GM10847 (cell line): ENCODE measurements around the gene PXN.

Source experiments
- POLR2A ChIP-seq: IDR thresholded peaks from 2 replicates; pipeline ENCODE4 v1.6.1; 2011; ENCODE audit not compliant: insufficient read length; ENCODE audit errors: extremely low read depth

PXN gene

DNA sequence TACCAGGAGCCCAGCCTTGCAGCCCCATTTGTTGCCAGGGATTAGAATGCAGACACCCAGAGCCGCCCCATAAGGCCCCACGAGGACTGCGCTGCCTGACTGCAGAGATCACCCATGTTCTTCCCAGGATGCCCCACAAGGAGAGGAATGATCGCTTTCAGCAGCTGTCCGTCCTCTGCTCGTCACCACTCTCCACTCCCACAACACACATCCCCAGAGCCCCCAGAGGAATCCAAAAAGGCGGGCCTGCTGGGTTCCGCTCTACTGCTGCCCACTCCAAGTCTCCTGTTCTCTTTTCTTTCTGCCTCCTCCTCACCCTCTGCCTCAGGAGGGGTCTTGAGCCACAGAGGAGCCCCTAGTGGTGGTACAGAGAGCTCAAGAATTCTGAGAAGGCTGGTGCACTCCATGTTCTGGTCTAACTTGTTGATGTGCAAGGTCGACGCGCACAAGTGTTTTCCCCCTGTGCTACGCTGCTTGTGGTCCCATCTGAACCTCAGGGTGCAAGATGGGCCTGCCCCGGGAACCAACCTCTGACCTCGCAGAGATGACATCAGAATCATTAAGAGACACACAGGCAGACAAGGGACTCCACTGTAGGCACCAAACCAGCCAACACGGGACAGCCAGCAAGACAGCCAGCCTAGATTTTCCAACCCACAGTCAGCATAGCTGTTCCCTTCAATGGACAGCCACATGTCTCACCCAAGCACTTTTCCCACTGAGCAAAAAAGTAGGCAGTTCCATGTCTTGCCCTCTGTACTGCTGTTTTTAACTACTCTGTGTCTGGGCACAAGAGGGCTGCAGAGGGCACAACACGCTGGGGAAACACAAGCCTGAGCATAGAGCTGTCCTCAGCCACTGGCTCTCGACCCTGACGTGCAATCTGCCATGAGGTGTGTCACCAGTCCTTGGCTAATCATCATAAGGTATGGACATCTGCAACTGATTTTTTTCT, 29.9 kb downstream of the PXN start:
- TF ChIP-seq POLR2A = no peak

DNA sequence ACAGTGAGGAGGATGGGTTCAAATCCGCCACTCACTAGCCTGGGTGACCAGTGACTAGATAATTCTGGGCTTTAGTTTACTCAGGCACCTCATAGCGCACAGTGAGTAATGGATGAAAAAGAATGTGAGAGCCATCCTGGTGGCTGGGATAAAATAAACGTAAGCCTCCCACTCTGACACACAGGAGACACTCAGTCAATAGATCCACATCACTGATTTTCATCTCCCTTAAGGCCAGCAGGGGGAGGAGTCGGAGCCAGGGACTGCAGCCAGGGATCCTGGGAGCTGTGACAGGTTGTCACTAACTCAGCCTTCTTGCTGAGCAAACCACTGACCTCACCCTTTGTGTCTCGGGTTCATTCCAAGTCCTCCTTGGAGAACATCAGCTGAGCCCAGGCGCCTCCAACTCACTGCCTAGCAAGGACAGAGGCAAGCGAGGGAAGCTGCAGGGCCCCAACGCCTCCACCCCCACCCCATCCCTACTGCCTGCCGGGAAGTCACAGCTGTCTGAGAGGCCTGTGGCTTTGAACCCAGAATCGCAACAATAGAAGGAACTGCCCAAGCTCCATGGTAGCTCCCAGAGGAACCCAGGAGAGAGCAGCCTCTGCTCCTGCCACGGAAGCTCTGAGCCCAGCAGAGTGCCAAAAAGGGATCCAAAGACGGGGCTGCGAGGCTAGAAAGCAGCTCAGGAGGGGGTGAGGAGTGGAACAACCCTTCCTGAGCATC, 30.7 kb downstream of the PXN start:
- TF ChIP-seq POLR2A = no peak

DNA sequence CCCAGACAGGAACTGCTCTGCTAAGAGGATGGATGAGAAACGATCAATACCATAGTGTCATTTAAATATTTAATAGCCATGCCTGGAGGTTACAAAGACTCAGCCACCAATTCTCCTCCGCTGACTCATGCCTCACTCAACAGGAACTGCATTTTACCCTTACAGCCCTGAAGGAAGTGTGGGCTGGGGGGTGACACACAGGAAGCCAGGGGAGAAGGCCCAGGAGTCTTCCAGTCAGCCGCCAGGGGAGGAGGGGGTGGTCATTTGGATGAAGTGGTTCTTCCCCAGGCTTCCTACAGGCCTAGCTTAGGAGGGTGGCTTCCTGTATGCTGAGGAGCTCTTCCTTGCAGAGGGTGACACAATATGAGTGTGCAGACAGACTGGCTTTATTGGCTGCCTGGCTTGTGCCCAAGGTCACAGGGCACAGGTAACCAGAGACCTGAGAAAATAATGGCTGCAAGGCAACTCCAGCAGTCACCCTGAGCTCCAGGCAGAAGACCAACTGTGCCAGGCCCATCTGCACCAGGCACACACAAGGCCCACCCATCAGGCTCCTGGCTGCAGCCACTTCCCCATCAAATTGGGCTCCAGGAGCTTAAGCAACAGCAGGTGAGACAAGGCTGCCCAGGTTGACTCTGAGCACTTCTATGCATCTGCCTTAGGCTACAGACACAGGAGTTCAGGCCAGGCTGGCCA, 34.1 kb downstream of the PXN start:
- TF ChIP-seq POLR2A = no peak

DNA sequence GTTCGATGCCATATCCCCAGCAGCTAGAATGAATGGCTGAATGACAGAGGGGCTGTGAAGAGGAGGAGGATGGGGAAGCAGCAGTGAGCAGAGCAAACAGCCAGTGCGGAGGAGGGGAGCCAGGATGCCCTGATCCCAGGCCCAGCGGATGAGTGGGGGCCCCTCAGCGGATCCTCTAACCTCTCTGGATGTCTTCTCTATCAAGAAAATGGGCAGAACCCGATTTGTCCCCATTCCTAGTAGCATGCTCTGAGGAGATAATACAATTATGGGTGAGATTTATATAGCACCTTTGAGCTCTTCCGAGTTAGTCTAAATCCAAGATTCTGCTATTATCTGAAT, 34.6 kb downstream of the PXN start:
- no peak for TF ChIP-seq POLR2A

DNA sequence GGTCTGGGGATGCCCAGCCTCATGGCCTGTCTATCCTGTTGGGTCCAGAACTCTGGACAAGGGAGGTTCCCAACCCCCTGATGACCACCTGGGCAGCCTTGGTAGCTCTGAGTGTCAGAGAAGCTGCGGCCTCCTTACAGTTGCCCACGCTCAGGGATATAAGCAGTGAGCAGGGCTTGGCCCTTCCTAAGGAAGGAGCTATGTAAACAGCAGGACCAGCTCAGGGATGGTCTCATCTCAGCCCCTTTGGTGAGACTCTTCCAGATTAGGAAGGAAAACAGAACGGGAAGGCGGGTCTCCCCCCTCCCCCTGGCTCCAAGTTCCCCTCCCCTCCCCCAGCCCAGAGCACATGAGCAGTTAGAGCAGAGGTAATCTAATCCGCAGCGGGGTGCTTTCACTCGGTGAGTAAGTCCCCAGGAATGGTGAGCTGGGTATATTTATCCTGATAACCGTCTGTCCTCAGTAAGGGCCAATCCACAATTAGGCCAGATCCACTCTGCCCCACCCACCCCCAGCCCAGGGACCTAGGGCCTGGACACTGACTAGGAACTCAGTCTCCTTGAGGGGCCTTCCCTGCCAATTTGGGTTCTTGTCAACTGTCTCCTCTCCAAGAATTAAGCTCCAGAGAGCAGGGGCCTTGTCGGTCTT, 35.1 kb downstream of the PXN start:
- no peak for TF ChIP-seq POLR2A

DNA sequence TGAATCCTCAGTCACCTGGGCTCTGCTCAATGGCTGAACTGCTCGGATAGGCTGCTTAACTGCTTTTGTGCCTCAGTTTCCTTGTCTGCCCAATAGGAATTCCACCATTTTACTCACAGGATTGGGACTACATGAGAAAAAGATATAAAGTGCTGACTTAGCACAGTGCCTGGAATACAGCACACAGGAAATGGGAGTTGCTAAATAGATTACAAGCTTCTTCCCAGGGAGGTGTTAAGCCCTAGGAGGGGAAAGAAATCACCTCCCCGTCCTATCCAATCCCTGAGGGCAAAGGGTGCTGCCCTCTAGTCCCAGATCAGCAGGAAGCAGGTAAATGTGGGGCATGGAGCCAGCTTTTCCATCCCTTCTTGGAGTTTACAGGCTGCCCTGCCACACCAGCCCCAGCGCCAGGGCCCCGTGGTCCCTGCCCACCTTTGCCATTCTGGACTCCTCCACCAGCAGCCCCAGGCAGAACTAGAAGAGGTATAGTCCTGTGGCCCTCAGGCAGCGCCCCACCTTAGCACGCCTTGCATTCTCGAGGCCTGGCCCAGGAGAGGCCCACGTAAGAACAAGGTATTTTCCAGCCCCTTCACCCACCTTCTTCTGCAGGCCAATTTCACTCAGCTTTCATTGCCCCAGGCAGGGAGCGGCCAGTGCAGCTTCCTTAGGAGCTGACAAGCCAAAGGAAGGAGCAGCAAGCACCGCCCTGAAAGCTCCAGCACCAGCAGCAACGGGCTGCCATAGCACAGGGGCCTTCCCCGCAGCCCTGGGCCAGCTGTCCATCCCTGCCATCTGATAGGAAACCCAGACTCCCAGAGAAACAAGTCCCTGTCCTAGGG, 35.8 kb downstream of the PXN start:
- no peak for TF ChIP-seq POLR2A

DNA sequence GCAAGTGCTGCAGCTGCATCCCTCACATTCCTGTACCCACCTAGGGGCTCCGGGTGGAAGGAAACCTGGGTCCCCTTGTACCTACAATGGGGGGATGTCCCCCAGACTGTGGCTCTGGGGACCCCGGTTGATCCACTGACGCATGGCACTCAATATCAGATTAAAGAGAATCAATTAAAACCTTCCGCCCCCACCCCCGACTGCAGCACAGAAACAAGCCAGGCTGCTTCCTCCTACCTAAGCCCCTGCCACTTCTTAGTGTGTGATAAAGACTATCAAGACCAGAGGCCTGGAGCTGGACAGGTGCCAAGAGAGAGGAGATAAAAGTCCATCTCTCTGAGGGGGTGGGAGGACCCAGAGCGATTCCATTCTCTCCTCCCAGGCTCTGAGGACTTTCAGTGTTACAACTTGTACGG, 36.5 kb downstream of the PXN start:
- TF ChIP-seq POLR2A = no peak

DNA sequence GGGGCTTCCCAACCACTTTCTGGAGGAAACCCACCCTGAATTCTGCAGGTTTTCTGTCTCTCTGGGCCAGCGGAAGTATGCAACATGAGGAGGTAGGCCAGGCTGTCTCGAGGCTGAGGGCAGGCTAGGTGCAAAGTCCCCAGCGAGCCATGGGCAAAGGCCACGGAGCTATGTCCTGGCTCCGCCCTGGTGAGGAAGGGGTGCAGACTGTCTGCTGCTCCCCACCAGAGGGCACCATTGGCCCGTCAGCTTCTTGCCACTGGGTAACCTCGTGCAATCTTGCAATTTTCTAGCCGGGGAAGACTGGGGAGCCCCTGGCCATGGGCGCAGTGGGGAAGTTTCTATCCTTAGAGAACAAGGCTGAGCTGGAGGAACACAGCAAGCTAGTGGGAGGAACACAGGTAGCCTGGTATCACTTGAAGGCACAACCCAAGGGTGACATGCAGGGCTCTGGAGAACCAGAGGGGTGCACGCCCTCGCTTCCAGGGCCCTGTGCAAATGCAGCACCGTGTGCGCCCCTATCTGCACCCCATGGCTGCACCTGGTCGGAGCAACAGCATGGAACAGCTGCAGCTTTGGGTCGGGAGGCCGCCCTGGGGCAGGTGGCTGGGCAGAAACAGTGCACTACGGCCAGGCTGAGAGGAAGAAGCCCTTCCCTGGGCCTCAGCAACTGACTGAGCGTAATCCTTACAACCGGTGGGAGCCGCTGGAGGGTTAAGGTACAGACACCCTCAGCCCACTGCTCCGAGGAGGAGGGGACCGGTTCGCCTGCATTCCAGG, 37.0 kb downstream of the PXN start:
- TF ChIP-seq POLR2A = no peak

DNA sequence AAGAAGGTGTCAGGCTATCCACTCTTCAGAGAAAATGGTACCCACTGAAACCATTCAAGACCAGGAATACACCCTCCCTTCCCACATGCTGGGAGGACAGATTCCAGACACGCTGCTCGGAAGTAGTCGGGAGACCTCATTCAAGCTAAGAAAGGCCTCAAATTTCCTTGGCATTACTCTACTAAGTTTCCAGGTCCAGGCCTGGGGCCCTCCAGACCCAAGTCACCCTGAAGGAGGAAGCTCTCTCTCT, 37.6 kb downstream of the PXN start:
- TF ChIP-seq POLR2A = no peak

DNA sequence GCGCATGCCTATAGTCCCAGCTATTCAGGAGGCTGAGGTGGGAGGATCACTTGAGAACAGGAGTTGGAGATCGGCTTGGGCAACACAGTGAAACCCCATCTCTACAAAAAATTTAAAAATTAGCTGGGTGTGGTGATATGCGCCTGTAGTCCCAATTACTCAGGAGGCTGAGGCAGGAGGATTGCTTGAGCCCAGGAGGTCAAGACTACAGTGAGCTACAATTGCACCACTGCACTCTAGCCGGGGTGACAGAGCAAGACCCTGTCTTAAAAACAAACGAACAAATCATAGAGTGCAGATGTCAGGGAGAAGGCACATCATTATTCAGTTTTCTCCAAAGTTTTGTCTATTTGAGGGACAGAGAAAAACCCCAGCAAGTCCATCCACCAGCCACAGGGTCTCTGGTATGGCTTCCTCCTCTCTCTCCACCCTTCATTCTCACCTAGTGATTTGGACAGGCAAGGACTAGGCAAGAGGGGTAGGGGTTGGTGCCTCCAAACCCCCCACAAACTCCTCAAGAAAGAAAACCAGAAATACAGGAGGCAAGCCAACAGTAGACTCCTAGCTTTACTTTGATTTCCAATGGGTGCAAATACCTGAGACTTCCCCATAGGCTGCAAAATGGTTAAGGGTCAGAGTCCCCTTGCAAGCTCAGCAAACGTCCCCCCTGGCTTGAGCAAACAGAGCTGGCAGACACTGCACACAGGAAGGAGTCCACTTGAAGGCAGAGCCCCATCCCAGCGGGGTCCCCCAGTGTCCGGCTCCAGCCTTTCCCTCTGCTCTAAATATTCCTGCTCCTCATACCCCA, 38.1 kb downstream of the PXN start:
- TF ChIP-seq POLR2A = no peak

DNA sequence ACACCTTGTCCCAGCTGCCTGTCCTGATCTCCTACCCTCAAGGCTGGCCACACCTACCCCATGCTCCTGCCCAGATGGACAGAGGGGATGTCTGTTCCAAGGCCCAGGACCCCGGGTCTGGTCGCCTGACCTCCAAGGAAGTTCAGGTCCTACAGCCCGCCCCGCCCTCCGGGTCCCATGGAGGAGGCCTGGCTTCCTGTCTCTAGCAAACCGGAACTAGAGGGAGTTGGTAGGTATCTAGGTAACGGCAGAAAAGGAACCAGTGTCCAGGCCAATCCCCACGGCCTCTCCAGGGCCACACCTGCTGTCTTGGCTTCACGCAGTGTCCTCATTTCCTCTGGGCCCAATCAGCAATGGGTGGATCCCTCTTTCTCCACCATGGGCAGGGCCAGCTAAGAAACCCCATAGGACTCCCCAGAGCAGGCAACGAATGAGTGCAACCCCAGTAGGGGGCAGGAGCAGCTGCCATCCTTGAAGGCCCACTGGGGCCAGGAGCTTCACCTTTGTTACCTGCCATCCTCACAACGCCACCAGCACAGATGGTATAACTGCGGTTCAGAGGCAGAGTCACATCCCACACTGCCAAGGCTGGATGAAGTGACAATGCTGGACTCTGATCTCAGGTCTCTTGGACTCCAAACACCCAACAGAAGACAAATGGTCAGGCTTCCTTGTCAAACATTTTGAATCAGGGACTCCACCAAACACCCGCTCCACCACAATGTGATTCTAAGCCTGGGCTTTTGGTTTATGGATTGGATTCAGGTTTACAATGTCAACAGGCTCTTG, 39.5 kb downstream of the PXN start:
- TF ChIP-seq POLR2A = peak; percentile 19

DNA sequence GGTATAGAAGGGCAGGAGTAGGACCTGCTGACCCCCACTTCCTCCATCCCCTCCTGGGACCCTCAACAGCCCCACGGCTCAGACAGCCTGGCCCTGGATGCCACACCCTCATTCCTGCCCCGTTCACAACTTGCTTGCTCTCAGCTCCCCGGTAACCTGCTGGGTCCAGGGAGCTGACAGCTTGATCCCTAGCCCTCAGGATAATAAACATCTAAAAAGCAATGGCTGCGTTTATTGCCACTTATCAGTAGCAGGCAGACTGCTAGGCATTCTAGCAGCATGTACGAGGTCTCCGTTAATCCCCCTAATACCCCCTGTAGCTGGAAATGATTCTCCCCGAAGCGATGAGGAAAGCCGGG, 40.4 kb downstream of the PXN start:
- TF ChIP-seq POLR2A = no peak
